ENCODE measurements around the gene LRCOL1. TPM values are rescaled to one million over a fixed set of nuclear protein-coding genes. Genes with fewer than 3 reads are reported as not detected.
A peak's percentile ranks its signal among the peaks of the same experiment; 100 is the strongest.
"Not testable (repeated sequence)": the region's sequence is repeated elsewhere in the genome, so short reads cannot be mapped to it uniquely, and the experiment has no call there.

Gene LRCOL1
- total RNA-seq, 2 donors from 2014 or later = not detected

DNA sequence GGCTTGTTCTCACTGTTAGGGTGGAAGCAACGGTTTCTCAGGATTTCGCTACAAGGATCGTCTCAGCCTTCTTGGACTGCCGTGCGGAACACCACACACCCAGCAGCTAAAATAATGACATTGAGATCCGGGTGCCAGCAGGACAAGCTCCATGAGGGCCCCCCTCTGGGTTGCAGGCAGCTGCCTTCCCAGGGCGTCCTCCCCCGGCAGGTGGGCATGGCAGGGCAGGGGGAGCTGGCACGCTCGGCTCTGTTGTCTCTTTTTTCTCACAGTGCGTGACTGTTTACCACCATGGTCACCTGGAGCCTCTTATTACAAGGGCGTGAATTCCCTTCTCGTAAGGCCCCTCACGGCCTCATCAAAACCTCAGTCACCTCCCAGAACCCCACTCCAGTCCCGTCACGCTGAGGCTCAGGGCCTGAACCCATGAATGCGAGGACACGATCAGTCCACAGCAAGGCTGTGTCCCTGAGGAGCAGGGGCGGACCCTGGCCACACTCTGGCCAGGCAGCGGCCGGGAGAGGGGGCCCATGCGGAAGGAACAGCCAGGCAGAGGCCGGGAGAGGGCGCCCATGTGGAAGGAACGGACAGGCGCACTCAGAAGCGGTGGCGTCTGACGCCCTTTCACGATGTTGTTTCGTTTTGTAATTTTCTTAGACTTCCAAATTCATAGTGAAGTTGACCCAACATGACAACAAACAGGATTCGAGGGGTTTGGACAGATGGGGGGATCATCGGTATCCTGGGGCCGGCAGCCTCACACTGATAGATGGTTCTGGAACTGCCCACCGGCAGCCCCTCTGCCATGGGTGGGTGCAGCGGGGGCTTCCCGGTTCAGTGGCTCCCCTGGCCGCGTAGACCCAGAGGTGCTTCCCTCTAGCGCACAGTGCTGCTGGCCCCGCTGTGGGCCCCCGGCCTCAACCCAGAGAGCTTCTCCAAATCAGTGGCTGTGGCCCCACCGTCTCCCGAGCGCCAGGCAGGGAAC lies 10.0 kb downstream of the LRCOL1 start:
- ATAC-seq (peak; percentile 74), DNase-seq (peak; percentile 56 to 77 (median 64))
- Histone ChIP-seq H3K36me3 (replicated peaks in 1 of 2; ENCODE audit: insufficient read depth in 1 of 2, low read depth in 2 of 2) (no peaks in the 10 kb centered on the region), H3K4me1 (peaks cover 27% of the 10 kb centered on the region), H3K27me3 (peaks cover 0 to 37% of the 10 kb centered on the region in 2 donors), H3K27ac (no peak overlapping the region), H3K9me3 (no peaks in the 10 kb centered on the region), H3K4me3 (no peak overlapping the region)
- no peak for TF ChIP-seq POLR2A (IDR thresholded peaks at IDR 0.05)
- TF ChIP-seq, protein P1, sequence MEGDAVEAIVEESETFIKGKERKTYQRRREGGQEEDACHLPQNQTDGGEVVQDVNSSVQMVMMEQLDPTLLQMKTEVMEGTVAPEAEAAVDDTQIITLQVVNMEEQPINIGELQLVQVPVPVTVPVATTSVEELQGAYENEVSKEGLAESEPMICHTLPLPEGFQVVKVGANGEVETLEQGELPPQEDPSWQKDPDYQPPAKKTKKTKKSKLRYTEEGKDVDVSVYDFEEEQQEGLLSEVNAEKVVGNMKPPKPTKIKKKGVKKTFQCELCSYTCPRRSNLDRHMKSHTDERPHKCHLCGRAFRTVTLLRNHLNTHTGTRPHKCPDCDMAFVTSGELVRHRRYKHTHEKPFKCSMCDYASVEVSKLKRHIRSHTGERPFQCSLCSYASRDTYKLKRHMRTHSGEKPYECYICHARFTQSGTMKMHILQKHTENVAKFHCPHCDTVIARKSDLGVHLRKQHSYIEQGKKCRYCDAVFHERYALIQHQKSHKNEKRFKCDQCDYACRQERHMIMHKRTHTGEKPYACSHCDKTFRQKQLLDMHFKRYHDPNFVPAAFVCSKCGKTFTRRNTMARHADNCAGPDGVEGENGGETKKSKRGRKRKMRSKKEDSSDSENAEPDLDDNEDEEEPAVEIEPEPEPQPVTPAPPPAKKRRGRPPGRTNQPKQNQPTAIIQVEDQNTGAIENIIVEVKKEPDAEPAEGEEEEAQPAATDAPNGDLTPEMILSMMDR (IDR thresholded peaks at IDR 0.05) = peak; percentile 33 to 63 (median 45)
- 20 to 28% methylated on average over 26 to 45 of the region's 45 CpGs for WGBS, 2 donors
- intact Hi-C loops (cut with DNase I) = no loop called here

DNA sequence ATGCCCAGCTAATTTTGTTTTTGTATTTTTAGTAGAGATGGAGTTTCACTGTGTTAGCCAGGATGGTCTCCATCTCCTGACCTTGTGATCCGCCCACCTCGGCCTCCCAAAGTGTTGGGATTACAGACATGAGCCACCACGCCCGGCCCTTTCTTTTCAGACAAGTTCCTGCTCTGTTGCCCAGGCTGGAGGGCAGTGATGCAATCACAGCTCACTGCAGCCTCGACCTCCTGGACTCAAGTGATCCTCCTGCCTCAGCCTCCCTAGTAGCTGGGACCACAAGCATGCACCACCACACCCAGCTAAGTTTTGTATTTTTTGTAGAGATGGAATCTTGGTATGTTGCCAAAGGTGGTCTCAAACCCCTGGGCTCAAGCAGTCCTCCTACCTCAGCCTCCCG lies 10.9 kb downstream of the LRCOL1 start:
- DNase-seq; H3K27ac ChIP-seq; H3K36me3 ChIP-seq (replicated peaks in 1 of 2; ENCODE audit: insufficient read depth in 1 of 2, low read depth in 2 of 2); intact Hi-C loops (cut with DNase I); ATAC-seq; H3K4me3 ChIP-seq; H3K9me3 ChIP-seq: not testable (repeated sequence)
- 57 to 83% methylated on average over 6 of the region's 6 CpGs for WGBS, 2 donors
- peaks cover 0 to 31% of the 10 kb centered on the region in 2 donors for H3K27me3 ChIP-seq
- H3K4me1 ChIP-seq = peaks cover 27% of the 10 kb centered on the region

DNA sequence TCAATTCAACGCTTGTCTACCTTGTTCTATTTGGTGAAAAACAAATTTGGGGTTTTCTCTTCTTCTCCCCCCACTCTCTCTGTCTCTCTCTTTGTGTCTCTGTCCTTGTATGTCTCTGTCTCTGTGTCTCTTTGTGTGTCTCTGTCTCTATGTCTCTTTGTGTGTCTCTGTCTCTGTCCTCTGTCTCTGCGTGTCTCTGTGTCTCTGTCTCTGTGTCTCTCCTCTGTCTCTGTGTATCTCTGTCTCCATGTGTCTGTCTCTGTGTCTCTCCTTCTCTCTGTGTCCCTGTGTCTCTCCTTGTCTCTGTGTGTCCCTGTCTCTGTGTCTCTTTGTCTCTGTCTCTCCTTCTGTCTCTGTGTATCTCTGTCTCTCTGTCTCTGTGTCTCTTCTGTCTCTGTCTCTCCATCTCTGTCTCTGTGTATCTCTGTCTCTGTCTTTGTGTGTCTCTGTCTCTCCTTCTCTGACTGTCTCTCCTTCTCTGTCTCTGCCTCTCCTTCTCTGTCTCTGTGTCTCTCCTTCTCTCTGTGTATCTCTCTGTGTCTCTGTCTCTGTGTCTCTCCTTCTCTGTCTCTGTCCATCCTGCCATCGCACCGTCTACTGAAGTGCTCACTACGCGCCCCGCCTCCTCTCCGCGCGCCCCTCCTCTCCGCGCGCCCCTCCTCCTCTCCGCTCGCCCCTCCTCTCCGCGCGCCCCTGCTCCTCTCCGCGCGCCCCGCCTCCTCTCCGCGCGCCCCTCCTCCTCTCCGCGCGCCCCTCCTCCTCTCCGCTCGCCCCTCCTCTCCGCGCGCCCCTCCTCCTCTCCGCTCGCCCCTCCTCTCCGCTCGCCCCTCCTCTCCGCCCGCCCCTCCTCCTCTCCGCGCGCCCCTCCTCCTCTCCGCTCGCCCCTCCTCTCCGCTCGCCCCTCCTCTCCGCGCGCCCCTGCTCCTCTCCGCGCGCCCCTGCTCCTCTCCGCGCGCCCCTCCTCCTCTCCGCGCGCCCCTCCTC lies 12.8 kb downstream of the LRCOL1 start:
- no peaks in the 10 kb centered on the region for H3K36me3 ChIP-seq (replicated peaks in 1 of 2; ENCODE audit: insufficient read depth in 1 of 2, low read depth in 2 of 2)
- H3K4me1 ChIP-seq = peaks cover 27% of the 10 kb centered on the region
- peaks cover 0 to 18% of the 10 kb centered on the region in 2 donors for H3K27me3 ChIP-seq
- intact Hi-C loops (cut with DNase I) = no loop called here
- WGBS, 2 donors = 8 to 9% methylated on average over 13 to 23 of the region's 58 CpGs
- H3K4me3 ChIP-seq = no peak overlapping the region
- no peak overlapping the region for H3K27ac ChIP-seq
- DNase-seq (no peak), ATAC-seq (no peak)
- no peaks in the 10 kb centered on the region for H3K9me3 ChIP-seq
- TF ChIP-seq, protein P1 (IDR thresholded peaks at IDR 0.05) = no peak
- TF ChIP-seq POLR2A (IDR thresholded peaks at IDR 0.05) = no peak

- ATAC-seq (no peak), DNase-seq (no peak)
- Histone ChIP-seq H3K9me3 (no peaks in the 10 kb centered on the region), H3K27me3 (peaks cover 0 to 11% of the 10 kb centered on the region in 2 donors), H3K27ac (no peak overlapping the region), H3K36me3 (replicated peaks in 1 of 2; ENCODE audit: insufficient read depth in 1 of 2, low read depth in 2 of 2) (no peaks in the 10 kb centered on the region), H3K4me3 (no peak overlapping the region), H3K4me1 (peaks cover 24% of the 10 kb centered on the region)
- TF ChIP-seq, protein P1 (IDR thresholded peaks at IDR 0.05) = no peak
- TF ChIP-seq POLR2A (IDR thresholded peaks at IDR 0.05) = no peak
- intact Hi-C loops (cut with DNase I) = no loop called here
- WGBS, 2 donors = 52 to 71% methylated on average over 11 to 17 of the region's 18 CpGs
These were observed 14.4 kb downstream of the LRCOL1 start for GRCh38 chr12:132596016-132596415.

GRCh38 chr12:132595183-132595582 lies 15.2 kb downstream of the LRCOL1 start:
- no peak overlapping the region for H3K27ac ChIP-seq
- peaks cover 0 to 10% of the 10 kb centered on the region in 2 donors for H3K27me3 ChIP-seq
- no peak overlapping the region for H3K4me3 ChIP-seq
- H3K4me1 ChIP-seq = peaks cover 16% of the 10 kb centered on the region
- ATAC-seq (no peak), DNase-seq (no peak)
- WGBS, 2 donors = 65 to 73% methylated on average over 8 to 11 of the region's 11 CpGs
- intact Hi-C loops (cut with DNase I) = no loop called here
- no peaks in the 10 kb centered on the region for H3K9me3 ChIP-seq
- H3K36me3 ChIP-seq (replicated peaks in 1 of 2; ENCODE audit: insufficient read depth in 1 of 2, low read depth in 2 of 2) = no peaks in the 10 kb centered on the region
- TF ChIP-seq, protein P1 (IDR thresholded peaks at IDR 0.05) = no peak
- TF ChIP-seq POLR2A (IDR thresholded peaks at IDR 0.05) = no peak
